Measurements from ENCODE around the gene ERP44.
"Not testable (repeated sequence)": the region's sequence is repeated elsewhere in the genome, so short reads cannot be mapped to it uniquely, and the experiment has no call there.

ERP44 gene

GRCh38 chr9:100099722-100100042, 882 bp upstream of the ERP44 start:
- DNase-seq: peak; percentile 43 to 65

GRCh38 chr9:100098046-100098886, 534 bp downstream of the ERP44 start:
- DNase-seq: peak; percentile 53 to 67

- no peak for DNase-seq
Observed at GRCh38 chr9:100096378-100096916, 2.4 kb downstream of the ERP44 start.

GRCh38 chr9:100094411-100094810, 4.4 kb downstream of the ERP44 start:
- not testable (repeated sequence) for DNase-seq

- DNase-seq: no peak
Observed at GRCh38 chr9:100092066-100092465, 6.7 kb downstream of the ERP44 start.

GRCh38 chr9:100091650-100092049, 7.2 kb downstream of the ERP44 start:
- no peak for DNase-seq

- DNase-seq: no peak
Observed at GRCh38 chr9:100090880-100091279, 7.9 kb downstream of the ERP44 start.

- no peak for DNase-seq
Observed at GRCh38 chr9:100088202-100088601, 10.6 kb downstream of the ERP44 start.

- DNase-seq: no peak
Observed at GRCh38 chr9:100087218-100087617, 11.6 kb downstream of the ERP44 start.

- no peak for DNase-seq
Observed at GRCh38 chr9:100086097-100086635, 12.6 kb downstream of the ERP44 start.

GRCh38 chr9:100084734-100085133, 14.1 kb downstream of the ERP44 start:
- DNase-seq: no peak

- DNase-seq: peak in 1 of 2 experiments; percentile 18
Observed at GRCh38 chr9:100084128-100084453, 14.7 kb downstream of the ERP44 start.

- DNase-seq: no peak
Observed at GRCh38 chr9:100083448-100084127, 15.2 kb downstream of the ERP44 start.

GRCh38 chr9:100082782-100083181, 16.0 kb downstream of the ERP44 start:
- DNase-seq: no peak

- not testable (repeated sequence) for DNase-seq
Observed at GRCh38 chr9:100076256-100076655, 22.5 kb downstream of the ERP44 start.

- no peak for DNase-seq
Observed at GRCh38 chr9:100074989-100075388, 23.8 kb downstream of the ERP44 start.

GRCh38 chr9:100074093-100074492, 24.7 kb downstream of the ERP44 start:
- DNase-seq: no peak

- DNase-seq: no peak
Observed at GRCh38 chr9:100072805-100073204, 26.0 kb downstream of the ERP44 start.

GRCh38 chr9:100071271-100071670, 27.5 kb downstream of the ERP44 start:
- DNase-seq: no peak

GRCh38 chr9:100070104-100071041, 28.4 kb downstream of the ERP44 start:
- DNase-seq: no peak

GRCh38 chr9:100069068-100069467, 29.7 kb downstream of the ERP44 start:
- DNase-seq: not testable (repeated sequence)

- DNase-seq: not testable (repeated sequence)
Observed at GRCh38 chr9:100067990-100068389, 30.8 kb downstream of the ERP44 start.

- DNase-seq: no peak
Observed at GRCh38 chr9:100066539-100066938, 32.3 kb downstream of the ERP44 start.

Measured in Kasumi-1 (cell line).